GM21786 (cell line): ENCODE data around the gene MUC20.
A peak's percentile ranks its signal among the peaks of the same experiment; 100 is the strongest.
"Not testable (repeated sequence)": the region's sequence is repeated elsewhere in the genome, so short reads cannot be mapped to it uniquely, and the experiment has no call there.

Experiments used
- ATAC-seq: cut with Tn5 transposase; IDR thresholded peaks from one replicate; pipeline ENCODE4 v1.9.1; 2021; ENCODE audit not compliant: unreplicated experiment

Gene MUC20, protein sequence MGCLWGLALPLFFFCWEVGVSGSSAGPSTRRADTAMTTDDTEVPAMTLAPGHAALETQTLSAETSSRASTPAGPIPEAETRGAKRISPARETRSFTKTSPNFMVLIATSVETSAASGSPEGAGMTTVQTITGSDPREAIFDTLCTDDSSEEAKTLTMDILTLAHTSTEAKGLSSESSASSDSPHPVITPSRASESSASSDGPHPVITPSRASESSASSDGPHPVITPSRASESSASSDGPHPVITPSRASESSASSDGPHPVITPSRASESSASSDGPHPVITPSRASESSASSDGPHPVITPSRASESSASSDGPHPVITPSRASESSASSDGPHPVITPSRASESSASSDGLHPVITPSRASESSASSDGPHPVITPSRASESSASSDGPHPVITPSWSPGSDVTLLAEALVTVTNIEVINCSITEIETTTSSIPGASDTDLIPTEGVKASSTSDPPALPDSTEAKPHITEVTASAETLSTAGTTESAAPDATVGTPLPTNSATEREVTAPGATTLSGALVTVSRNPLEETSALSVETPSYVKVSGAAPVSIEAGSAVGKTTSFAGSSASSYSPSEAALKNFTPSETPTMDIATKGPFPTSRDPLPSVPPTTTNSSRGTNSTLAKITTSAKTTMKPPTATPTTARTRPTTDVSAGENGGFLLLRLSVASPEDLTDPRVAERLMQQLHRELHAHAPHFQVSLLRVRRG

DNA sequence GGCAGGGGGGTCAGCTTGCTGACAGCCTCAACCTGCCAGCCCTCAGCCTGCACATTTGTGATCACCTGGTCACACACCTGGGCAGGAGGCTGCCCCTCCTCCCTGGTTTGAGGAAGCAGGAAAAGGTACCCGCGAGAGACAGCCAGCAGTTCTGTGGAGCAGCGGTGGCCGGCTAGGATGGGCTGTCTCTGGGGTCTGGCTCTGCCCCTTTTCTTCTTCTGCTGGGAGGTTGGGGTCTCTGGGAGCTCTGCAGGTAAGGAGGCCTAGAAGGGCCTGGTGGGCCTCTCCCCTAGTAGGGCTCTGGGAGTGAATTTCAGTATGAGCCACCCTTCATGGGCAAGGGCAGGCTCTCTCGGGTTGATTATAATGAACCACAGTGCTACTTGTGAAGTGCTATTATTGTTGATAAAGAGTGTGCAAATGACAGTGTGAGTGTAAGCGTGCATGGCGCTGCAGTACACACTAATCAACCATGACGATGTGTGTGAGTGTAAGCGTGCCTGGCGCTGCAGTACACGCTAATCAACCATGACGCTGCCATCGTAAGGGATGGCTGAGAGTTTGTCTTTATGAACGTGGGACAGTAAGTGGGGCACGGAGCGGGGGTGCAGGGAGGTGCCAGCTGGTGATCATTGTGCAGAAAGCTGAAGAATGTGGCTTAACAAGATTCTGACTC, at the start of gene MUC20:
Gene MUC20 (plus strand): TSS at position 148 of the 676 bp plus-strand sequence. CDS start 30 bp downstream, at position 178.
- not testable (repeated sequence) for ATAC-seq

DNA sequence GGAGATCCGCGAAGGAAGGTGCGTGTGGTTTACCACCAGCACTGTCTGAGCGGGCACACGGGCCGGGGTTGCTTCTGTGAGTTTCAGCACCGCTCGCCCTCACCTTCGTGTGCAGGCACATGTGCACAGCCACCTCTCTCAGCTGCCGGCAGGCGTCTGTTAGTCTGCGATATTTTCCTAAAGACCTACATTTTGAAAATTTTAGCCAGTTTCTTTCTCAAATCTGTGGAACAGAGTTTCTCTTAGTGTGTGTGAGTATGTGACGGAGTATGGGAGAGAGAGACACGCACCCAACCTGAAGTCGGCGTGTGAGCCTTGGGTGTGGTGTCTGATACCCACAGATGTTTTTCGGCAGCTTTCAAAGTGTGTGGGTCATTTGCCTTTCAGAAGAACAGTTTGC, 49.5 kb upstream of the MUC20 start:
- ATAC-seq, result not testable (repeated sequence)

DNA sequence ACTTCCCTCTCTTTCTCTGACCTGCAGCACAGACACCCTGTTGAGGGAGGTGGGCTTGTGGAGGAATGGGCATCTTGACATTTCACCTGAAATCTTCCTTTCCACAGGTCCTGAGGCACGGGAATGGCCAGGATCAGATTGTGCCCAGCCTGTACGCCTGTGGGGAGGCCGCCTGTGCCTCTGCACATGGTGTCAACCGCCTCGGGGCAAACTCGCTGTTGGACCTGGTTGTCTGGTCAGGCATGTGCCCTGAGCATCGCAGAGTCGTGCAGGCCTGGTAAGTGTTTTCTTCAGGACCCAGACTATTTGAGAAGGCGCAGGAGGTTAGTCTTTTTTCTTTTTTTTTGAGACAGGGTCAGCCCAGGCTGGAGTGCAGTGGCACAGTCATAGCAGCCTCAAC, 47.1 kb upstream of the MUC20 start:
- not testable (repeated sequence) for ATAC-seq

DNA sequence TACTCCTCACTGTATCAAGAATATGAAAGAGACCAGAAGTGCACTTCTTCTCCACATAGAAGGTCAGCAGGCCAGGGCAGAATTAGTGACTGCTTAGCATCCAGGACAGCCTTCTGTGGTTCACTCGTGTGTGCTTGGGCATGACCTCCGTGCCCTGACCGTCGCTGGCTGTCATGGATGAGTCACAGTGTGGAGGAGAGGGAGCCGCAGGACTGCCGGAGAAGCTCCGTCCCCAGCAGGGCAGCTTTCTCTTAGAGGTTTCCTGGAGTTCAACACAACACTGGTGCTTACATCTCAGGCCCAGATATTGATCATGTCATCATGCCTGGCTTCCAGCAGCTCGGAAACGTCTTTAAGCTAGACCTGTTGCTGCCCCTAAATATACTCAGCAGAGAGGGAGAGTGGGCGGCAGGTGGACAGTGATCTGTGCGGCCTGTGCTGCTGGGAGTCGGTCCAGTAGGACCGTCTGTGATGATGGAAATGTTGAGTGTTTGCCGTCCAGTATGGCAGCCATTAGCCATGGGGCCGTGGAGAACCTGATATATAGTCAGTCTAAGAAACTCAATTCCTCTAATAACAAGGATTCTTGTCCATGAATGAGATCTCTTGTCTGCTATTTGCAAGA, 42.3 kb upstream of the MUC20 start:
- ATAC-seq, result not testable (repeated sequence)

DNA sequence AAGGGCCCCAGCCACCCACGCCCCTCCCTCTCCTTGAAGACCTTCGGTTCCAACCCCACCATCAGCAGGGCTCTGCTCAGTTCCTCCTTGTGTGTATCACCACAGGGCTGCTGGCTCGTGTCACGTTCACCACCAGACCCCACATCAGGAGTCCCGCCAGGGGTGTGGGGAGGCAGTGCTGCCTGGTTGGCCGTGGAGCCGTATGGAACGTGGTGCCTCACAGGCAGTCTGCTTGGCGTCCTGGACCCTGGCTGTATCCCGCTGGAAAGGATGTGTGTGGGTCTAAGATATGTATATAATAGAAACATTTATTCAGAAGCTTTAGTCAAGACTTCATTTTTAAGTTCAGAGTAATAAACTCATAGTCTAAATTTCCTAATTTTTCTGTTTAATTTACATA, 40.1 kb upstream of the MUC20 start:
- ATAC-seq, result not testable (repeated sequence)

DNA sequence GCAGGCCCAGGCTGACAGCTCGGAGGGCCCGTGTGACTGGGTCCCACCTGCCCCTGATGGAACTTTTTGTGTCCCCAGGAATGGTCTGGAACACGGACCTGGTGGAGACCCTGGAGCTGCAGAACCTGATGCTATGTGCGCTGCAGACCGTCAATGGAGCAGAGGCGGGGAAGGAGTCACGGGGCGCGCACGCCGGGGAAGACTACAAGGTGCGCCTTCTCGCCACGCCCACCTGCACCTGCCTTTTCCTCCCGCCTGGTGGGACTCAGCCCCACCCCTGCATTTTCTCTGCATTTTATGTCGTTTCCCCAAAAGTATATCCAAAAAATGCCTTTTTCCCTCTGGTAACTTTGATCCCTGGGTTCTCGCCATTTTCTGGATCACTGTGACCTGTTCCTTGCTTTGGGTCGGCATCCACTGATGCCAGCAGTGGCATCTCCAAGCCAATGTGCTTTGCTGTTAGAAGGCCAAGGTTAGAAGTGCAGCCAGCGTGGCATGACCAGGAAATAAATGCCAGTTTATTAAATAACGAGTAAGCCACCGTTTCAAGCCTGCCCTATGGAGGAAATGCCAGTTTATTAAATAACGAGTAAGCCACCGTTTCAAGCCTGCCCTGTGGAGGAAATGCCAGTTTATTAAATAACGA, 39.2 kb upstream of the MUC20 start:
- ATAC-seq, result not testable (repeated sequence)

DNA sequence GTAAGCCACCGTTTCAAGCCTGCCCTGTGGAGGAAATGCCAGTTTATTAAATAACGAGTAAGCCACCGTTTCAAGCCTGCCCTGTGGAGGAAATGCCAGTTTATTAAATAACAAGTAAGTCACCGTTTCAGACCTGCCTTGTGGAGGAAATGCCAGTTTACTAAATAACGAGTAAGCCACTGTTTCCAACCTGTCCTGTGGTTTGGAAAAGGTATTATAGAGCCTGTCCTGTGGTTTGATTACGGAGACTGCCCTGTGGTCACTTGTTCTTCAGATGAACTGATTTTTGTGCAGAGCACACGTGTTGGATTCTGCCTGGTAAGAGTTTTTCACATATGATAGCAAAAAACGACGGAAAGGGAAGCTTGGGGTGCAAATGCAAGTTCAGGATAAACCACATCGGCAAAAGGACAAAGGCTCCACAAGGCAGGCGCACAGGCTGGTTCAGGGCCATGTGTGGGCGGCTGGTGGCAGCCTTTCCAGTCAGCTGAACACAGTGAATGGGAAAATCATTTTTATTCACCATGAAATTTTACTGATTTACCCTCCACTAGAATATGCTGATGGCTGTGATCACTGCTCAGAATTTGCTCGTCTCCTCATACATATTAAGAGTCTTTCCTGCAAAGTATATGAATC, 38.6 kb upstream of the MUC20 start:
- not testable (repeated sequence) for ATAC-seq

DNA sequence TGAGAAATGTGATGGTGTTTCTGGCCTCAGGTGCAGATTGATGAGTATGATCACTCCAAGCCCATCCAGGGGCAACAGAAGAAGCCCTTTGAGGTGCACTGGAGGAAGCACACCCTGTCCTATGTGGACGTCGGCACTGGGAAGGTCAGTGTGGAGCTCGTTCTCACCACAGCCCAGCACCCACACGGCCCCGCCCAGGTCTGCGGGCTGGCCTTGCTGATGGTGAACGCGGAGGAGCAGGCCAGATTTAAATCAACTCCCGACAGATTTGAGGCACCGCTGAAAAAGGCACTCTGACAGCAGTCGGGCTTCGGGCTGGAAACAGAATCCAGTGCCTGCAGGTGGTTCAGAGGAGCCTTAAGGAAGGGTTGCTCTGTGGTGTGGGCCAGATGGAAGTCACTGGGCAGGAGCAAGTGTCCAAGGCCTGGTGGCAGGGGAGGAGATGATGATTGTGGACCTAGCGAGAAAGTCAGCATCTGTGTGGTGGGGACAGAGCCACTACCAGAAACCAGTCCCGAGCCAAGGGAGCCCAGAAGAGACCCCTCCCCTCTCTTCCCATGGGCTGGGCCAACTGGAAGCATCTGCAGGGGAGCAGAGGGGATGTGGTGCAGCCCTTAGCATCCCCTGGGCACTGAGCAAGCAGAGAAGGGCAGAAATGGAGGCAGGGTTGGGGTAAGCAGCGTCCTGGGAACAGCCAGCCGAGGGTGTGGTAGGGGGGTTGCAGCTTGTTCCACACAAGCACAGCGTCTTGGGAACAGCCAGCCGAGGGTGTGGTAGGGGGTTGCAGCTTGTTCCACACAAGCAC, 36.9 kb upstream of the MUC20 start:
- ATAC-seq, result not testable (repeated sequence)

DNA sequence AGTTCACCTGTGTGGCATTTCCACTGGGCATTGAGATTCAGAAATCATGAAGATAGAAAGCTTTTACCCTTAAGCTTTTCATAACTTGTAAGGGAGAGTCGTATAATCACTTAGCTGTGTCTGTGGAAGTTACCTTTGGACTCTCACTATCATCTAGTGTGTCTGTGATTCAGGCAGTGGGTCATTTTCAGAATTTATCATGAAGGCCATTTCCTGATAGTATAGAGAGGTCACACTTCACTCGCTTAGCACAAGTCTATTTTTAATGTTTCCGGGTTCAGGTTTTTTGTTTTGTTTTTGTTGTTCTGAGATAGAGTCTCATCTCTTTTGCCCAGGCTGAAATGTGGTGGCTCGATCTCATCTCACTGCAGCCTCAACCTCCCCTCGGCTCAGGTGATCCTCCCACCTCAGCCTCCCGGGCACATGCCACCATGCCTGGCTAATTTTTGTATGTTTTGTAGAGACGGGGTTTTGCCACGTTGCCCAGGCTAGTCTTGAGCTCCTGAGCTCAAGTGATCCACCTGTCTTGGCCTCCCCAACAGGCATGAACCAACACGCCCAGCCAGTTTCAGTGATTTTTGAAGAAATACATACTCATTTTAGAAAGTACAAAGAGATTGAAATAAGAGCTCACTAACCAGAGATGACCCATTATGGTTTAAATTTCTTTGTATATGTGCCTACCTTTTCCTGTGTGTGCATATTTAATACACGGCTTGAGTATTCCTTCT, 36.1 kb upstream of the MUC20 start:
- peak; percentile 63 for ATAC-seq

DNA sequence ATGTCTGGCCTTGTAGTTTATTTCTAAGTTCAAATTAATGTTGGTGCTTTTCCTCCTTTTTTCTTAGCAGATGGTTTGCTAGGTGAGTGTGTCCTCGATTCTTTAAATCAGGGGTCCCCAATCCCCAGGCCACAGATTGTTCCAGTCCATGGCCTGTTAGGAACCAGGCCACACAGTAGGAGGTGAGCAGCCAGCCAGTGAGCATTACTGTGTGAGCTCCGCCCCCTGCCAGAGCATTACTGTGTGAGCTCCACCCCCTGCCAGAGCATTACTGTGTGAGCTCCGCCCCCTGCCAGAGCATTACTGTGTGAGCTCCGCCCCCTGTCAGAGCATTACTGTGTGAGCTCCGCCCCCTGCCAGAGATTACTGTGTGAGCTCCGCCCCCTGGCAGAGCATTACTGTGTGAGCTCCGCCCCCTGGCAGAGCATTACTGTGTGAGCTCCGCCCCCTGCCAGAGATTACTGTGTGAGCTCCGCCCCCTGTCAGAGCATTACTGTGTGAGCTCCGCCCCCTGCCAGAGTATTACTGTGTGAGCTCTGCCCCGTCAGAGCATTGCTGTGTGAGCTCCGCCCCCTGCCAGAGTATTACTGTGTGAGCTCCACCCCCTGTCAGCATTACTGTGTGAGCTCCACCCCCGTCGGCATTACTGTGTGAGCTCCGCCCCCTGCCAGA, 34.1 kb upstream of the MUC20 start:
- ATAC-seq, result not testable (repeated sequence)

DNA sequence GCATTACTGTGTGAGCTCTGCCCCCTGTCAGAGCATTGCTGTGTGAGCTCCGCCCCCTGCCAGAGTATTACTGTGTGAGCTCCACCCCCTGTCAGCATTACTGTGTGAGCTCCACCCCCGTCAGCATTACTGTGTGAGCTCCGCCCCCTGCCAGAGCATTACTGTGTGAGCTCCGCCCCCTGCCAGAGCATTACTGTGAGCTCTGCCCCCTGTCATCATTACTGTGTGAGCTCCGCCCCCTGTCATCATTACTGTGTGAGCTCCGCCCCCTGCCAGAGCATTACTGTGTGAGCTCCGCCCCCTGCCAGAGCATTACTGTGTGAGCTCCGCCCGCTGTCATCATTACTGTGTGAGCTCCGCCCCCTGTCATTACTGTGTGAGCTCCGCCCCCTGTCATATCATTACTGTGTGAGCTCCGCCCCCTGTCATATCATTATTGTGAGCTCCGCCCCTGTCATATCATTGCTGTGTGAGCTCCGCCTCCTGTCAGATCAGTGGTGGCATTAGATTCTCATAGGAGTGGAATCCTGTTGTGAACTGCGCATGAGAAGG, 33.5 kb upstream of the MUC20 start:
- not testable (repeated sequence) for ATAC-seq

DNA sequence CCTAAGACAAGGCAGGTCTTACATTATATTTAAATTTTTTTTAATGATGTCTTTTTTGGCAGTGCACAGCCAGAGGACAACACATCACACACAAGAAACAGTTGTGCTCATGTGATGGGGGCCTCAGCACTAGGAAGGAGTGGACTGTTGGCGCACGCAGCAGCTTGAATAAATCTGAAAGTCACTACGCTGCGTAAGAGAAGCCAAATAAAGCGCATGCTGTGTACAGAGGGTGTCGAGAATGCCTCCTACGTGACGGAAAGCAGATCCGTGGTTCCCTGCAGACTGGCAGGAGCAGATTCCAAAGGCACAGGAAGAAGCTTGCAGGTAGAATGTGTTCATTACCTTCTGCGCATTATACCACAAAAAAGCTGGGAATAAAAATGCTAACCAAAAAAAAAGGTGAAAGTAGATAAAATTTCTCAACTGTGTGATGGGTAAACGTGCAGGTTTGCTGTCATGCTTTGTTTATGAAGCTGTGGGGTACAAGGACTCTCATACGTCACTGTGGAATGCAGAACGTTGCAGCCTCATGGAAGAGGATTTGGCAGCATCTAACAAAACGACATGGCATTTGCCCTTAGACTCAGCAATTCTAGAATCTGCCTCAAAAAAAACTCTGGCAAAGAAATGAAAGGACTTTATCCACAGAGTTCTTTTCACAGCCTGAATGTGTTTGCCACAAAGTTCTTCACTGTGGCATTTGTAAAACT, 32.2 kb upstream of the MUC20 start:
- not testable (repeated sequence) for ATAC-seq

DNA sequence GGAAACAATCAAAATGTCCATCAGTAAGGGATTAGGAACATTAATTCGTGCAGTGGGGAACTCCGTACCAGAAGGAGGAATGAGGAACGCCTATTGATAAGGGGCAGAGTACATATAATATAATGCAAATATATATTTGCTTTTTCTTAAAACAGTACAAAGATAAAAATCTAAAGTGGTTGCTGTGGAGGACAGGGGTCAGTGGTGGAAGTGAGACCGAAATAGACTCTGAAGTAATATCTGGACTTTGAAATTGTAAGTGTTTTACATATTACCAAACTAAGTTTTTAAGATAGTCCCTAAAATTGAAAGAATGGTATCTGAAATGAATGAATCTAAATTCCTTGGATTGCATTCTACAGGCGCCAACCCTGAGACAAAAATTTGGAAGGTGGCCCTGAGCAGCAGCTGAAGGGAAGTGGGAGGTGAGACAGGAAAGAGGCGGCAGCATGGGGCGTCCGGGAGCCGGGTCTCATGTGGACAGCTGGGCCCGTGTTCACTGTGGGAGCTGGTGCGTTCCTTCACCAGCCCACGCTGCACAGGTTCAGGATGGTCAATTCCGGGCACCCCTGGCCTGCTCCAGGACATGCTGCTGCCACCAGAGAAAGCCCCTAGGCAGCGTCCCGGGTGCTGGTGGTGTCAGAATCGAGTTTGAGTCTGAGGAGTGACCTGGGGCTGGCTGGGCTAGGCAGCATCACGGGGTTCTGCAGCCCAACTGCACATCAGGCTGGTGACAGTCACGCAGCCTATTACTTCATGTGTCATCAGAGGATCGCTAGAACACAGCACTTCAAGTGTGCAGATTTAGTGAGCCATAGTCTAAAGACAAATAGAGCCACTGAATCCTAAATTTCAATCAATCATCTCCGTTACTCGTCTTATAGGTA, 31.4 kb upstream of the MUC20 start:
- ATAC-seq, result not testable (repeated sequence)

DNA sequence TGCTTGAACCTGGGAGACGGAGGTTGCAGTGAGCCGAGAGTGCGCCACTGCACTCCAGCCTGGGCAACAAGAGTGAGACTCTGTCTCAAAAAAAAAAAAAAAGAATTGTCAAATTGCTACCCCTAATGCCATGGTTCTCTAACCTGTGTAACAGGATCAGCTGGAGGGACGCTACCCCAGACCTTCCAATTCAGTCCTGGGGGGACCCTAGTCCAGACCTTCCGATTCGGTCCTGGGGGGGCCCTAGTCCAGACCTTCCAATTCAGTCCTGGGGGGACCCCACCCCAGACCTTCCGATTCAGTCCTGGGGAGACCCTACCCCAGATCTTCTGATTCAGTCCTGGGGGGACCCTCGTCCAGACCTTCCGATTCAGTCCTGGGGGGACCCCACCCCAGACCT, 29.8 kb upstream of the MUC20 start:
- ATAC-seq, result no peak

DNA sequence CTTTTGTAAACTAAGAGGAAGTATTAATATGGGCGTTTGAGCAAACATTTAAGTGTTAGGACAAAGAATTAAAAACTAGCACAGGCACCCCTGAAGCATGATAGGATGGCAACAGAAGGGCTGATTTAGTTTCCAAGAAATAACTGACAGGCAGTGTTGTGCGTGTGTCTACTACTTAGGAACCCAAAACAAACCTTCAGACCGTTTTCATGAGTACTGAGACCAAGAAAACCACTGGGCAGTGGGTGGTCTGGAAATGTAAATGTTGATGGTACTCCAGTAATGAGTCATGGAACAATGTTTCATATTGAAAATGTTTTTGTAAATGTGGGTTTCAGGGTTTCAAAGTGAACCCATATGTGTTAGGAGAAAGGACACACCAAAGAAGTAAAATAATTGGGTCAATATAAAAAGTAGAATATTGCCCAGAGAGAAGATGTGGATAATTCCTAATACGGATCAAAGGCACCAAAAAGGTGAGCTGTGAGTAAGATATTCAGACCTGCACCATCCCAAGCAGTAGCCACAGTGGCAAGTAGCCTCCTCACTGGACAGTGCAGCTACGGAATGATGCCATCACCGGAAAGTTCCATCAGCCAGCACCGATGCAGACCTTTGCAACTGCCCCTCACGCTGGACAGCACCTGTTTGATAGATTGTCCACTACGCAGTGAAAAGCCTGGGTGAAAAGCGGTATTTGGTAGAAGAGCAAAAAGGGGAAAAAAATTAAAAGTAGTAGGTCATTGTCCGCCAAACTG, 29.0 kb upstream of the MUC20 start:
- ATAC-seq, result not testable (repeated sequence)

DNA sequence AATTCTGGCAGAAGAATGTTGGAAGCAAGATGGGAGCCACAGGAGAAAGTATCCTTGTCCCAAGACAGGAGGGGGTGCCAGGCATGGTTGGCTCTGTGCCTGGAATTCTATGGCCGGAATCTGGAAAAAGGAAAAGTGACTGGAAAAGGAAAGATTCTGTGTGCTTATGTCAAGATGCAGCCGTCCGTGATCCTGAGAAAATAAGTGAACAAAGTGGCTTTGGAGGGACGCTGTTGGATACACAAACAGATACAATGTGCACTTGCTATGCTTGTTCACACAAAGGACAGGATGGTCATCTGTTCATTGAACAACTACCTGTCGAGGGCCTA, 28.5 kb upstream of the MUC20 start:
- ATAC-seq, result no peak
